IPS-NIHi11 (cell line): ENCODE results near the gene NDUFS8.
"Not testable (repeated sequence)": the region's sequence is repeated elsewhere in the genome, so short reads cannot be mapped to it uniquely, and the experiment has no call there.

Experiments
- DNase-seq: peaks from one replicate; pipeline ENCODE4 v3.0.0; 2012; ENCODE audit warnings: mixed read lengths, low spot score

The NDUFS8 gene

DNA sequence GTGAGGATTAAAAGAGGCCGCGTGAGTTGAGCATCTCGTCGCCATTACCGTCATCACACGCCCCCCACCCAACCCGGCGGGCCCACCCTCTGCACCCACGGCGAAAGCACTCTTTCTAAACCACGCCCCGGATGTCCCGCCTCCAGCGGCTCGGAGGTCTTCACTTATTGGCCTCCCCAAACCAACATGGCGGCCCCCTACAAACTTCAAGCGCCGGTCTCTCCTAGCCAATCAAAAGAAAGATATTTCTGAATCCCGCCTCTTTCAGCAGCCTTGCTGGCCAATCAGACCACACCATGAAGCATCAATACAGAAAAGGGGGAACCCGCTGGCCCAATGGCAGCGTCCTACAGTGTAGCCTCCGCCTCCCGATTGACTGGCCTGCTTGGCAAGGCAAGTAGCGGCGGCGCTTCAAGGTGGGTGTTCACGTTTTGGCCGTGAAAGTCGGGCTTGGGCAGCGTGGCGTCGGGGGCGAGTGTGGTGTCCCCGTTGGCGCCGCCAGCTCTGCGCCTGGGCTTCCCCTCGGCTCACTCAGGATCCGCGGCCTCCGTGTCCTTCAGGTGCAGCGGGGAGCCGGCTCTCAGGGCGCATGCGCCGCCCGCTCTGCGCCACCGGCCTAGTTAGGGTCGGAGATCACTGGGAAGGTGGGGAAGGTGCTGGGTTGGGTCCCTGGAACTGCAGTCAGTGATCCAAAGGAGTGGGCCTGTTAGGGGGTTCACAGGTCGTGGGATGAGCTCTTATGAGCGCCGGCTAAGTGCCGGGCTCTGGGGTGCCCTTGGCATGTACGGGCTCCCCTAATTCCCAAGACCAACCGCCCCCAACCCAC lies at the start of gene NDUFS8:
TSS of gene NDUFS8 (plus strand) at position 364 of the 826 bp plus-strand sequence. CDS start 1,471 bp downstream, outside the sequence.
- DNase-seq = peak; percentile 98

DNA sequence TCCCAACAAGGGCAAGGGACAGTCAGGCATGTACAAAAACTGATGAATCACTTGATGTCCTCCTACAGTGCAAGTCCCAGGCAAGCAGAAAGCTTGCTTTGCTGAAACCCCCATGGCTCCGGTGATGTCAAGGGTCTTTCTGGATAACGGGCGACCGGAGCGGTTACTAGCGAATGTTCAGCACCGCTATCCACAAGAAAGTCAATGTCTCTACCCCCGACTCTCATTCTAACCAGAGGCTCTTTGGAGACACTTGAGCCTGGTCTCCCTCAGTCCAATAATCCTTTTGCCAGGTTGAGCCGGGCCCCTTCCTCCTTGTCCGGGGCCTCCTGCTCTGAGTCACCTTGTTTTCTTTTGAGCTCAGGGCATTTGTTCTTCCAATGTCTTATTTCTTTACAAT lies 49.3 kb upstream of the NDUFS8 start:
- not testable (repeated sequence) for DNase-seq

DNA sequence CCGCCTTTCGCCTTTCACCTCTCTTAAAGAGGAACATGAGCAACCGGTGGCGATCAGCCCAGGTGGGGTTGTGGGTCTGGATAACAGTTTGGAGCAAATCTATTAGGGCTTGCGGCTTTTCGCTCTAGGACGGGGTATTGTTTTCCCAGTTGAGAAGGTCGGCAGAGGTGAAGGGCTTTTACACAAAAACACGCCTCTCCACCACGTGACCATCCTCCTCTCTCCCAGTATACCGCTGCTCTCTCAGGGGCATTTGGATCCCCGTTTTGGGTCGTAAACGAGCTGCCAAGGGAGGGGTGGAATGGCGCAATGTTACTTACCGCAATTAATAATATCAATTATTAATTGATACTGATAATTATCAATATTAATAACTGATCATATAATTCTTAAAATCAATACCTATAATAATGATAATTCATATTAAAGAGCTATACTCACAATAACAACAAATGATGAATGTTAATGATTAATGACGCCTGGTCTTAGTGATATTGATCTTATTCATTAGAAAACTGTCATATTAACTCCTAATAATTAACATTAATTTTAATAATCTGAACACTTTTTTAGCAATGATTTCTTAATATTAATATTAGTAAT lies 48.1 kb upstream of the NDUFS8 start:
- DNase-seq = not testable (repeated sequence)

DNA sequence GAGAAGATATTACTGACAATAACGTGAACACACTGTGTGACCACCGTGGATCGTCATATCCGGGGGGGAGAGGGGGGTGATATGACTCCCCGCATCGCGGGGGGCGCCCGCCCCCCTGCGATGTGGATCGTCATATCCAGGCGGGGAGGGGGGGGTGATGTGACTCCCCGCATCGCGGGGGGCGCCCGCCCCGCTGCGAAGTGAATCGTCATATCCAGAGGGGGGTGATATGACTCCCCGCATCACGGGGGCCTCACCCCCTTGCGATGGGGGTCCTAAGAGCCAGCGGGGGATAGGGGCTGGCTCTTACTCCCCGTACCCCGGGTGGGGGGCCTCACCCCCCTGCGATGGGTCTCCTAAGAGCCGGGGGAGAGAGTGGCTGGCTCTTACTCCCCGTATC lies 46.5 kb upstream of the NDUFS8 start:
- DNase-seq = no peak

DNA sequence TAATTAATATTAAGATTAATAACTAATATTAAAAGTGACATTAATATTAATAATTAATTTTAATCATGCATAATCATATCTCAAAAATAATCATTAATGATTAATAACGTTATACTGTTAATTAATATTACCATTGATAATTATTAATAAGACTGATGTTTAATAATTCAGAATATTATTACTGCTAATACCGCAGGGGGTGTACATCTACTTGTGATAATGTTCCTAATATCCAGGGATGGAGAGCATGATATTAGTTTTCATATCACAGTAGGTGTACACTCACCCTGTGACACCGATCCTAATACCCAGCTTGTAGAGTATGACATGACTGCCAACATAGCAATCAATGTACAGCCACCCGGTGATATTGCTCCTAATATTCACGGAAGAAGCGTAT lies 45.2 kb upstream of the NDUFS8 start:
- DNase-seq = not testable (repeated sequence)

DNA sequence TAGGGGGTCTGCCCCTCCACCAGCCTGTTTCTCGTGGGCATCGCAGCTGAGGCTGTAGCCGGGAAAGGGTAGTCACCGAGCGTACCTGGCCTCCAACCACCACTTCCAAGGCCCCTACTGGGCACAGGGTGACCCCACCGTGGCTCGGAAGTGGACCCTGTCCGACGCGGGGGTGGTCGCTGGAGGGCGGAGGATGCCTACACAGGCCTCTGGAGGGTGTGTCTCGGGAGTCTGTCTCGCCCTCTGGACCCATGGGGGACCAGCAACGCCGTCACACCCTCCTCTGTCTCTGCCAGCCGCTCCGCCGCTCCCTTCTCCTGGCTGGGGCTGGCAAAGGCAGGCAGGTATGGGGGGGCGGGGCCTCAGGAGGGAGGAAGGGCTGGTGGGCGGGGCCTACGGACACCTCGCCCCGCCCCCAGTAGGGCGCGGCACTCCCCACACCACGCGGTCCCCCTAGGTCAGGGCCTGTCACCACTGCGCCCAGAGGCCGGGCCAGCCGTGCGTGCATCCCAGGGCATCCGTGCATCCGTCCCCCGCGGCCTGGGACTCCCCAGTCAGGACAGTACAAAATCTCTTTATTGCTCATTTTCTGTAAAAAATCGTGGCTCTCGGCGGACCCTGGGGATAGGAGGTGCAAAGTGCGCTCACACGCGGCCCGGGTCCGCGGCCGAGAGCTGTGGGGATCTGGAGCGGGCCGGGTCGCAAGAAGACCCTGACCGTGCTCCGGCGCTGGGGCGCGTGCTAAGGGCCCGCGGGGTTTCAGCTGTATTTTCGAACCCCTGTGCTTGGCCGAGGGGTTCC lies 39.7 kb upstream of the NDUFS8 start:
- DNase-seq = peak; percentile 66

DNA sequence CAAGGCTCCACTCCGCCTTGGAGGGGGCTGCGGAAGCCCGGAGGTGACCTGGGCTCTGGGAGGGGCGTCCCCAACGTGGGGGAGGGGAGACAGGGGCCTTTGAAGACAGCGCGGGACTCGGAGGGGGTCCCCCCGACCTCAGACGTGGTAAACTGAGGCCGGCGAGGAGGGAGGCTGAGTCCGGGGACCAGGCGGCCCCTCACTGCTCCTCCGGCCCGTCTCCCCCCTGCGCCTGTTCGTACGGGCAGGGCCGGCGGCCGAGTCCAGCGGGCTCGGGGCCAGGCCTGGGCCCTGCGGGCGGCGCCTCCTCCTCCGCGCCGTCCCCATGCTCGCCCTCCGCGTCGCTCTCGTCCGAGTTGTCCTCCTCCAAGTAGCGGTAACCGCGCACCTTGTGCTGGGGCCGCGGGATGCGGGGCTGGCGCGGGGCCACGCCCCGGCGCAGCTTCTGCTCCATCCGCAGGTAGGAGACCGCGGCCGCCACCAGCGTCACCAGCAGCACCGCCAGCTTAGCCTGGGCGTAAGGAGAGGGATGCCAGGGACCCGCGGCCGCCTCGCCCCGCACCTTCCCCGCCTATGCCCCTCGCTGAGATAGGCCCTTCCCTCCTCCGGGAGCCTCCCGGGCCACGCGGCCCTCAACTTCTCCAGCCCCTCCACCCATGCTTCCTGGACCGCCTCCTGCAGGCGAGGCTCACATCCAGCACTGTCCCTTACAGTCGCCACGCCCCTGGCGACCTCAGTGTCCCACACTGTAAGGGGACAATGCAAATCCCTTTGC lies 38.9 kb upstream of the NDUFS8 start:
- DNase-seq = not testable (repeated sequence)

DNA sequence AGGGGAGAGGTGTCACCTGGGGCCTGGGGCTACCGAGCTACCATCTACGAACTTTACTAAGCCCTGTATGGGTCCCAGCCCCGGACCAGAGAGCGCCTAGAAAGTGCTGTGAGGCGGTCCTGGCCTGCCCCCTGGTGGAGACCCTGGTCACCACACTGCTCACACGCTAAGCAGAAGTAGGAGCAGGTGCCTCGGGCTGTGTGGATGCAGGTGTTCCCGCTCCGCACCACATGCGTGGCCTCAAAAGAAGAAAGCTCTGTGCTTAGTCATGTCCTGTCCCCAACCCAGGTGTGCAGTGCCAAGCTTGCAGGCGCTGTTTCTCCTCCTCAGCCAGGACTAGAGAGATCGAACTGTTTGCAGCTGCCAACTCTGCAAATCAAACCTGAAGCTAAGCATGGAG lies 36.7 kb upstream of the NDUFS8 start:
- DNase-seq = not testable (repeated sequence)

DNA sequence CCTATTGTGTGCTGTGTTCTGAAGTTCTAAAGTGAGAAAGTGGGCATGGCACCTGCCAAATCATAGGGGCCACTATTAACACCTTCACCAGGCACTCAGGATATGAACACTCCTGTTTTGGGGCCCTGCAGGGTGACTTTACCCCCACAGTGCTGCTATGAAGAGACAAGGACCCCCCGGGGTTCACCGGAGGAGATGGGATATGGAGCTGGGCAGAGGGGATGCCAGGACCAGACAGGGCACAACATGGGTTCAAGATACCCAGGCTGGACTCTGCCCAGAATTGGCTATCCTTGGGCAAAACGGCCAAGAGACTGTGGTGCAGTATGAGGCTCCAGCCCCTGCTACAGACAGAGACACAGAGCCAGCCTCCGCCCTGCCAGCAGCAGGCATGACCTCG lies 36.1 kb upstream of the NDUFS8 start:
- DNase-seq = not testable (repeated sequence)

DNA sequence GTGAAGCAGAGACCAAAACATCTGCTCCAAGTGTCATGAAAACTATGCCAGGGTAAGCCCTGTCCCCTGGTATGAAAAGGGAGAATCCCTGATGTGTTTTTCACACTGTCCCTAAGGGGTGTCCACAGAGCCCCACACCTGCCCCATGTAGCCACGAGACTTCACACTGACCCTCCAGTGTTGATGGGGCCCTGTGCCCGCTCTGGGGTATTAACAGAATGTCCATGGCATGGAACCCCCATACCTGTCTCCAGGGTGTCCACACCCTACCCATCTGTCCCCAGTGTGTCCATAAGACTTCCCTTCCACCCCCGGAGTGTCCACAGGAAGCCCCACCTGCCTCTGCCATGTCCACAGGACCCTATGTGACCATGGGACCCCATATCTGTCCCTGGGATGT lies 35.4 kb upstream of the NDUFS8 start:
- not testable (repeated sequence) for DNase-seq

DNA sequence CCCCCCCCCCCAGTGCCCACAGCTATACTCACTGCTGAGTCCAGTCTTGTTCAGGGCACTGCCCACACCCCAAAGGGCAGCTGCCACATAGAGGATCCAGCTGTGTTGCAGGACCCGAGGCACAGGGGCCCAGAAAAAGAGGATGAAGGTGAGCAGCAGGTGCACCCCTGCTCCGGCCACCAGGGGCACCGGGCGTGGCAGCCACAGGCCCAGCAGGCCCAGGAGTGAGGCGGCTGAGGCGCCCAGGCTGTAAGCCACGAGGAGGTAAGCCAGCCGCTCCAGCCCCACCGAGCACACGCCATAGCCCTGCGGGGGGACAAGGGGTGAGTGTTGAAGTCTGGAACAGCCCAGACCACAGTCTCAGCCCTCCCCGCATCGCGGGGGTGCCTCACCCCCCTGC lies 34.9 kb upstream of the NDUFS8 start:
- DNase-seq = not testable (repeated sequence)

DNA sequence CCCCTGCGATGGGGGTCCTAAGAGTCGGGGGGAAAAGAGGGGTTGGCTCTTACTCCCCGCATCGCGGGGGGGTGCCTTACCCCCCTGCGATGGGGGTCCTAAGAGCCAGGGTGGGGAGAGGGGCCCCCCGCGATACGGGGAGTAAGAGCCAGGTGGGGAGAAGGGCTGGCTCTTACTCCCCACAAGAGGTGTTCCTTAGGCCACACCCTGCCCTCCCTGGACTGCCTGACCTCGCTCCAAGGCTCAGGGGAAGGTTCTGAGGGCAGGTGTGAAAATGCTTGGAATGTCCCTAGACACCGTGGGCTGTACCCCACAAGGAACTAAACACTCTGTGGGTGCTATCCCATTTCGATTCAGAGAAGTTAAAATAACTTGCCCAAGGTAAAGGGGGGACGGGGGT lies 34.4 kb upstream of the NDUFS8 start:
- DNase-seq = no peak

DNA sequence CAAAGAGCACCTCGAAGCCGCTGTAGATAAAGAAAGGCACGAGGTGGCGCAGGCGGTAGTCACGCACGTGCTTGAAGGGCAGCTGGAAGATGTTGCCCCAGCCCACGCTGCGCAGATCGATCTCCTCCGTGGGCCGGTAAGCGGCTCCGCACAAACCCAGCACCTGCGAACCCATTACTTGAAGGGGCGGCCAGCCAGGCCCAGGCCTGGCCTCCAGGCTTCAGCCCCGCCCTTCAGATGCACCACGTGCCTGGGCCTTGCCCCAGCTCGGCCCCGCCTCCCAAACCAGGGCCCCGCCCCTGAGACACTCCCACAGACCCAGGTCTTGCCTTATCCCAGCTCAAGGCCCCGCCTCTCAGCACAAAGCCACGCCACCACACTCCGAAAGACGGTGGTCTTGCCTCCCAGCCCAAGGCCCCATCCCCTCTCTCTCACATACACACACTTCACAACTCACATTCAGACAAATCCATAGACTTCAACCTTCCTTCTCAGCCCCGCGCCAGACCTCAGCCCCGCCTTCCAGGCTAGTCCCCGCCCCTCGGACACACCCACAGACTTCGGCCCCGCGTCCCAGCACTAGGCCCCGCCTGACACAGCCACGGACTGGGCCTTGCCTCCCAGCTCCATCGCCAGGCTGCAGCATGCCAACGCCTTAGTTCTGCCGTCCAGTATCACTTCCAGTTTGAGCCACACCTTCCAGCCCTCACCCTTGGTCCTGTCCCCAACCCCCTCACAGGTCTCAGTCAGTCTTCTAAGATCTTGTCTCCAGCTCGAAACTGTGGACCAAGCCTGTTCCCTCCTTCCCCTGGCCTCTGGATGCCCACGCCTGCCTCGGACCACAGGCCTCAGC lies 33.6 kb upstream of the NDUFS8 start:
- peak; percentile 90 for DNase-seq

DNA sequence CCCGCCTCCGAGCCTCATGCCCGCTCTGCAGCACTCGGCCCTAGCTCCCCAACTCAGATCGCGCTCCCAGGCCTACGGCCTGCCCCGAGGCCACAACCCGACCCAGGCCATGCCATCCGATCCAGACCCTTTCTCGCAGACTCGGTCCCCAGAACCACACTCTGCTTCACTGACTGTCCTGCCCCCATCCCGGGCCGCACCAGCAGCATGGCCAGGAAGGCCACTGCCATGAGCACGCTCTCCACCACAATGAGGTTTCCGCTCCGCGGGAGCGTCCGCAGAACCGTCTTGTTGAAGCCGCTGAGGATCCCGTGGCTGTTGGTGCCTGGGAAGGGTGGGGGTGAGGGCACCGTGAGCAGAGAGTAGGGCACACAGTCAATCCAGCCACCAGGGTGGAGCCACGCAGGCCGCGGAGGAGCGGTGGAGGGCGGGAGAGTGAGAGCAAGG lies 33.0 kb upstream of the NDUFS8 start:
- DNase-seq = no peak

DNA sequence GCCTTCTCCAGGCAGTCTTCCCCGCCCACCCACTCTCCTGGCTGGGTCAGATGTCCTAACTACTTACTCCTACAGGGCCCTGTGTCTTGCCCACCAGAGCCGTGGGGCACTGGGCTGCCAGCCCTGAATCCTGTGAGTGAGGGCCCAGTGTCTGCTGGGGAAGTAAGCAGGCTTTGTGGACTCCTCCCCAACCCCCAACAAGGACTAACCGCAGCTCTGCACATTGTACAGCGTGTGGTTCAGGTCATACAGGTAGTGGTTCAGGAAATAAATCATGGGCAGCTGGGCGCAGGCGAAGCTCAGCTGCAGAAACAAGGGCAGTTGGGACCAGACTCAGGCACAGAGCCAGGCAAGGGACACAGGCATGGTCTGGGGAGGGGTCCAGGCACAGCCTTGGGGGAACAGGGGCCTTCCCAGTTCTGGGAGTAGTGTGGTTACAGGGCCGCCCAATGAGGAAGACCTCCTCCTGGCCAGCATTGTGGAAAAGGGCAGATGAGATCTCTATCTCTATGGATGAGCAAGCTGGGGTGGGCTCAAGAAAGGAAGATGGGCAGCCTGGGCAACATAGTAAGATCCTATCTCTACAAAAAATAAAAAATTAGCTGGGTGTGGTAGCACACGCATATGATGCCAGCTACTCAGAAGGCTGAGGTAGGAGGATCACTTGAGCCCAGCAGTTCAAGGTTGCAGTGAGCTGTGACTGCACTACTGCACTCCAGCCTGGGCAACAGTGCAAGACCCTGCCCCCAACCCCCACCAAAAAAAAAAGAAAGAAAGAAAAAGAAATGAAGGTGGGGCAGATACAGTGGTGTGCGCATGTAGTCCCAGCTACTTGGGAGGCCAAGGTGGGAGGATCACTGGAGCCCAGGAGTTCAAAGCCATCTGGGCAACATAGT lies 32.1 kb upstream of the NDUFS8 start:
- DNase-seq = no peak

DNA sequence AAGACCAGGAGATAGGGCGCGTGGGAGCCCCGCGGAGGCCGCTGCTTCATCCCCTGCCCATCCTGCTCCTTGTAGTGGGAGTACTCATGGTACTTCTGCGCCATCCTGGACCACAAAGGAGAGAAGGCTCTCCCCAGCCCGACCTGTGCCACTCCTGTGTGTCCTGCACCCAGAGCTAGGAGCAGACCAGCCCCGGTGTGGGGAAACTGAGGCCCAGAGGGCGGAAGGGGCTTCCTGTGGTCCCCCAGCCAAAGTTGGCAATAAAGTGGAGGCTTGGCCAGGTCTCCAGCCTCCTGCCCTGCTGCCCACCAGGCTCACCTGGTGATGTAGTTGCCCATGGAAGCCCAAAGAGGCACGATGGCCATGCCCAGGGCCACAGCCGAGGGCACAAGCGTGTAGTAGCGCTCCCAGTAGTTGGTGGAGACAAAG lies 31.3 kb upstream of the NDUFS8 start:
- DNase-seq = no peak

DNA sequence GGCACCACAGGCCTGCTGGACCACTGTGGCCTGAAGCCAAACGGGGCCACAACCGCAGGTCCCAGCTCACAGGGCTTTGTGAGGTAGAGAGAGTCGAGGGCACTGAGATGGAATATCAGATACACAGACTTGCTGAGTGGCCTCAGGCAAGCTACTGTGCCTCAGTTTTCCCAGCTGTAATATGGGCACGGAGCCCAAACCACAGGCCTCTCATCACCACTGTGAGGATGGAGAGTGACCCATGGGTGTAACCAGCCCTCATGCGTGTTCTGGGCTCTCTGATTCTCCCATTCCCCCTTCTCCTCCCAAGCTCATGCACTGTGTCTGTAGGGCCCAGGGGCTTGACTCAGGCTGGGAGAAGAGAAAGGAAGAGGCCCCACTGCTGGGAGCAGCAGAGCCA lies 30.8 kb upstream of the NDUFS8 start:
- DNase-seq = no peak

DNA sequence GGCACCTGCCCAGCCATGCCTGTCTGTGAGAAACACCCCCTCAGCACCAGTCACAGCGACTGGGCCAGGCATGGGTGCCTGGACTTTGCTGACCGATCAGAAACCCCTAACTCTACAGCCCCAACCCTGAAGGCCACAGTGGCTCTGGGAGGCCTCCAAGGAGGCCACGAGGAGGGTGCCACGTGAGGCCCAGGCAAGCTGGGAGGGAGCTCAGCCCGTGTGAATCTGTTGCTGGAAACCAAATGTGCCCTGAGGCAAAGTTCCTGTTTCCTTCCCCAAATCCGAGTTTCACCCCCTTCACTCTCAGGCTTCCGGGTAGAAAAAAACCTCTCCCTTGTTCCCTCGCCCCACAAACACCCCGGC lies 27.9 kb upstream of the NDUFS8 start:
- DNase-seq = peak; percentile 1

DNA sequence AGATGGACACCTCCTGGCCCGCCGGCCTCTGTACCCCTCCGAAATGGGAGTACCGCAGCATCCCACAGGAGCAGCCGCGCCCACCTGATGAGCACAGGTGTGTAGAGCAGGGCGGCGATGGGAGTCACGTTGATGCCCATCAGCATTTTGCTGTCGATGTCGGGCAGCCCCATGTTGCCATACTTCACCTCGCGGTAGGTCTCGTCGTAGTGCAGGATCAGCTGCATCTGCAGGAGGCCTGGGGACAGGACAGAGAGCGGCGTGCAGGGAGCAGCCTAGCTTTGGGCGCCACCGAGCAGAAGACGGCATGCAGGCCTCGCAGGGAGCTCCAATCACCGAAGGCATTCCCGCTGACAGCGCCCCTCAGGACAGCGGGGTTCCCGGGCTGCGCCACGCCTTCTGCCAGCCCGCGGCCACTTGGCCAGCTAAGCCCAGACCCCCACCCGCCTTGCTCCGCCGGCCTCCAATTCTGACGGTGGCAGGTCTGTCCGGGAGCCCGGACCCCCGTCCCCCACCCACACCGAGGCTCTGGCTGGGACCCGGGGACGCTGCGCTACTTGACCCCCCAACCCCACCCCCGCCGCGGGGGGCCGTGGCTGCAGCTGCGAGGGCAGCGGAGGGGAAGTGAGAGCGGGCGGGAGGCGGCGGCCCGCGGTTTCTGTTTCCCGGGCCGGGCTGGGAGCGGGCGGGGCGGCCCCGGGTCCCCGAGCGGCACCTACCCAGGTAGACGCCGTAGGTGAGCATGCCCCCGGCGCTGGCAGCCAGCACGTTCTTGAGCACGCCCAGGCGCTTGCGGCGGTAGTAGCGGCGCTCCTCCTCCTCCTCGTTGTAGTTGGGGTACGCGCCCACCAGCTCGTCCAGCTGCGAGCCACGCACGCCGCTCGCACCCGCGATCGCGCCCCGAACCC lies 27.3 kb upstream of the NDUFS8 start:
- DNase-seq = peak; percentile 68
